Thyroid gland (tissue), 4 donors: ENCODE data around the gene MEN1.

Source experiments
- CTCF ChIP-seq, 6 experiments: fragments of 200-600 bp in 3 of 6; fragments of 450-650 bp in 3 of 6; sonication (generic) in 3 of 6; IDR thresholded peaks; one replicate each; pipeline ENCODE4 v1.5.1; 2016 to 2019; ENCODE audit warnings: antibody characterized with exemption in 6 of 6, mild to moderate bottlenecking in 2 of 6, inconsistent platforms in 1 of 6, moderate library complexity in 1 of 6
- POLR2A ChIP-seq, 2 donors: fragments of 450-650 bp; IDR thresholded peaks; one replicate each; pipeline ENCODE4 v1.6.1; 2017; ENCODE audit warnings: antibody characterized with exemption in 2 of 2, mild to moderate bottlenecking in 2 of 2, moderate library complexity in 1 of 2

- no peak for TF ChIP-seq CTCF (IDR thresholded peaks at IDR 0.05)
- no peak for TF ChIP-seq POLR2A (IDR thresholded peaks at IDR 0.05)
These were observed 25.5 kb upstream of the MEN1 start for GRCh38 chr11:64835616-64836447.
